HG02852 (cell line): ENCODE data around the gene PTPRT.

Experiments
- ATAC-seq: cut with Tn5 transposase; IDR thresholded peaks from one replicate; pipeline ENCODE4 v1.9.1; 2021; ENCODE audit warnings: mild to moderate bottlenecking, moderate library complexity; ENCODE audit not compliant: unreplicated experiment

PTPRT gene

DNA sequence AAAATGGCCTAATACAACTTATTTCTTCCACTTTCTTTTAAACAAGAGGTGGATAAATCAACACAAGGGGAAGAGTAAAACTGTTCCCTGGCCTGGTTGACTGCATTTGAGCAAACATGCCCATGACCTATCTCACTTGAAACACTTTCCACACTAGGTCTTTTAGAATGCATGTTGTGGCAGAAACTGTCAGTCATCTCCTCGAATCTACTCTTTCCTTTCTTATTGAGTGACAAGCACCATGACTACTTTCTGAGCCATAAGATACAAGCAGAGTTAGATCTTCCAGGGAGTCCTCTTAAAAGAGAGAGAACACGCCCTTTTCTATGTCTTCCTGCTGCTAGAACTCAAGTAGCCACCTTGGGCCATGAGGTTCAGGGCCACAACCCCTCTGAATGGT, 66.5 kb downstream of the PTPRT start:
- ATAC-seq: no peak

DNA sequence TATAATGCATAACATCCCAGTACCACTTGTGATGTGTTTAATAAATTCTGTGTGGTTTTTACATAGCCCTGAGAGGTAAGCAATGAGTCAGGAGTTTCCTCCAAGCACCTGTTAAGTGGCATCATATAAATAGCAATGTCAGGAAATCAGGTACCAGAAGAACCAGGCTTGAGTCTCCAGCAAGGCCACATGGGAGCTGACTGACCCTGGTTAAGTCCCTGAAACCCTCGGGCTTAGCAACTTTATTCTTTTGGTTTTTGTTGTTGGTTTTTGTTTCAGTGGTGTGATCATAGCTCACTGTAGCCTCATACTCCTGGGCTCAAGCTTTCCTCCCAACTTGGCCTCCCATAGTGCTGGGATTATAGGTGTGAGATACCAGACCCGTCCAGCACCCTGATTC, 70.0 kb downstream of the PTPRT start:
- ATAC-seq: no peak

DNA sequence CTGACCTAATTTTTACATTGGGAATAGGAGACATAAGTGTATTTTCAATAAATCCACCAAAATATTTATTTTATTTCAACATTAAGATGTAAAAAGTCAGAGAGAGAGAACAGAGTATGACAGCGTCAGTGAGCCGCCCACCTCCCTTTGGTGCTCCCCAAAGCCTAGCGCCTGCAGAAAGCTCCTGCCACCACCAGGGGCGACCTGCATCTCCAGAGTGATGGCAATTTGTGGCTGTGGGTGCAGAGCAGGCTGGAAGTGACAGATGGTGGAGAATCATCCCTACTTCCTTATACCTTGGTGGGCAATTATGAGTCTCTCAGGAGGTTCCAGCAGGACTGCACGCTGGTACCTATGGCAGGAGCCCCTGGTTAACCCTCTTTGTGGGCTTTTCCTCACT, 87.3 kb downstream of the PTPRT start:
- no peak for ATAC-seq

- ATAC-seq: no peak
These were observed 92.8 kb downstream of the PTPRT start for GRCh38 chr20:43096931-43097260.

DNA sequence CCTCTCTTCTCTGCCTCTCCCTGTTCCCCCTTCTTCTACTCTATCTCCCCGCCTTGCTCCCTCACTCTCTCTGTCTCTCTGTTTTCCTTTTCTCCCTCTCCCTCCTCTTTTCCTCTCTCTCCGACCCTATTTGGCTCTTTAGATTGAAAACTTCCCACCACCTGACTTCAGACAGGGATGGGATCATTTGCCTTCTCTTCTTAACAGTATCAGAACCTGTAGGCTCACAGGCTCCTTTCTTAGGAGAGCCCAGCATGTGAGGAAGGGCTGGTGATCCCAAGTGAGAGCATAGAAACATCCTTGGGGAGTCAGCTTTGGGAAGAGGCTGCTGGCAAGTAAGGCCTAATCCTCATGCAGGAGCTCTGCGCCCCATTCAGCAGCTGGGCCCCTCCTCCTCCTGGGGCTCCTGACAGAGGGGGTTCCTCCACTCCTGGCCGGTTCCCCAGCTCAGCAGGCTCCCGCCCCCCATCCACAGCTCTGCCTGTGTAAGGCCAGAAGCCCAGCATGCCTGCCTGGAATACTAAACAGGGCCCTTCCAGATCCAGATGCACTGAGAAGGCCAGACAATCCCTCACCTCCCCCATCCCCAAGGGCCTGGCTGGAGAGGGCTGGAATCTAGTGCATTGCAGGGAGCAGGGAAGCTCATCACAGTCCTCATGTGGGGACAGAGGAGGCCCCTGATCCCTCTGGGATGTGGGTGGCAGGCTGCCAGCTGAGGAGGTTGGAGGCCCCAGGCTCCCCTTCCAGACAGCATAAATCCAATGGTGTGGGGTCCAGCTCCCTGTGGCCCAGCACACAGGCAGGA, 93.4 kb downstream of the PTPRT start:
- ATAC-seq: no peak

DNA sequence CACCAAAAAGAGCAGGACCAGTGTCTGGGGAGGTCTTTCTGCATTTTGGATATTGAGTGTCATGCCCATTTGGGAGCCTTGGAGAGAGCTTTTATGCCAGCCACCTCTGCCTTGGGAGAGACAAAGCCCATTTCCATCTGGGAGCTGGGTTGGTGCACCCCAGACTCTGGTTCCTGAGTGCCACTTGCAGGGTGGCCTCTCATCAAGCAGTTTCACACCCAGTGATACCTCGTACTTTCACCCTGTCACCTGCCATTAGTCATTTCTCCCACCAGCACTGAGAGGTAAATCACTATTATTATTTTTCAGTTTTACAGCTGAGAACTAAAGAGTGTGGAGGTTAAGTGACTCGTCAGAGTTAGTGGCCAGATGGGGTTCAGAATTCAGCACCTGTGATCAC, 94.7 kb downstream of the PTPRT start:
- no peak for ATAC-seq

GRCh38 chr20:43092386-43093088, 97.2 kb downstream of the PTPRT start:
- no peak for ATAC-seq

- ATAC-seq: no peak
These were observed 121.2 kb downstream of the PTPRT start for GRCh38 chr20:43068482-43068881.

GRCh38 chr20:43066125-43066524, 123.6 kb downstream of the PTPRT start:
- no peak for ATAC-seq

- ATAC-seq: no peak
These were observed 124.4 kb downstream of the PTPRT start for GRCh38 chr20:43065299-43065698.

GRCh38 chr20:43058077-43058476, 131.6 kb downstream of the PTPRT start:
- no peak for ATAC-seq

DNA sequence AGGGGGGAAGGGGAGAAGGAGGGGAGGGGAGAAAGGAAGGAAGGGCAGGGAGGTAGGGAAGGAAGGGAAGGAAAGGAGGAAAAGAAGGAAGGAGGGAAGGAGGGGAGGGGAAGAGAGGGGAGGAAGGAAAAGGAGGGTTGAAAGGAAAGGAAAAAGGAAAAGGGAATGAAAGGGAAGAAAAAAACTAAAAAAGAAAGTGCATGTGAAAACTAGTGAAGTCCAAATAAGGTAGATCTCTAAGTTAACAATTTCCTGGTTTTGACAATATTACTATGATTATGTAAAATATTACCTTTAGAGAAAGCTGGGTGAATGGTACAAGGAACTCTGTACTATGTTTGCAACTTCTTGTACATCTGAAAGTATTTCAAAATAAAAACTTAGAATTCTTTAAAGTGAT, 132.4 kb downstream of the PTPRT start:
- no peak for ATAC-seq

- ATAC-seq: no peak
These were observed 134.4 kb downstream of the PTPRT start for GRCh38 chr20:43055181-43055884.

GRCh38 chr20:43052532-43052931, 137.2 kb downstream of the PTPRT start:
- no peak for ATAC-seq

DNA sequence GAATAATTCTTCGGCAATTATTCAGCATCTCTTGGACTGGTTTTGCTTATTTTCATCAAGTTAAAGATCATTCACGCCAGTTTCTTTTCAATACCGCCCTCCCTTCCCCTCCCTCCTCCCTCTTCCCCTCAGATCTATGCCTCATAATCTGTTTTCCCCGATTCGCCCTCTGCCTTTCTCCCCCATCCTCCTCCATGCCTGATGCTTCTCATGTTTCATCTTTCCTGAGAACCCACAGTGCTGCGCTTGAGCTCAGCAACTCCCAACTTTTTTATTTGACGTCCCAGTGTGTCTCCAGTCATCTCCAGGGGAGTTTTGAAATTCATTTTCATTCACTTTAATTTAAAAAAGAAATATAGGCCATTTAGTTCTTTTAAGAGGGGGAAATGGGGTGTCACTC, 142.7 kb downstream of the PTPRT start:
- no peak for ATAC-seq

- ATAC-seq: no peak
These were observed 145.8 kb downstream of the PTPRT start for GRCh38 chr20:43043887-43044286.

GRCh38 chr20:43040427-43040826, 149.3 kb downstream of the PTPRT start:
- ATAC-seq: no peak

DNA sequence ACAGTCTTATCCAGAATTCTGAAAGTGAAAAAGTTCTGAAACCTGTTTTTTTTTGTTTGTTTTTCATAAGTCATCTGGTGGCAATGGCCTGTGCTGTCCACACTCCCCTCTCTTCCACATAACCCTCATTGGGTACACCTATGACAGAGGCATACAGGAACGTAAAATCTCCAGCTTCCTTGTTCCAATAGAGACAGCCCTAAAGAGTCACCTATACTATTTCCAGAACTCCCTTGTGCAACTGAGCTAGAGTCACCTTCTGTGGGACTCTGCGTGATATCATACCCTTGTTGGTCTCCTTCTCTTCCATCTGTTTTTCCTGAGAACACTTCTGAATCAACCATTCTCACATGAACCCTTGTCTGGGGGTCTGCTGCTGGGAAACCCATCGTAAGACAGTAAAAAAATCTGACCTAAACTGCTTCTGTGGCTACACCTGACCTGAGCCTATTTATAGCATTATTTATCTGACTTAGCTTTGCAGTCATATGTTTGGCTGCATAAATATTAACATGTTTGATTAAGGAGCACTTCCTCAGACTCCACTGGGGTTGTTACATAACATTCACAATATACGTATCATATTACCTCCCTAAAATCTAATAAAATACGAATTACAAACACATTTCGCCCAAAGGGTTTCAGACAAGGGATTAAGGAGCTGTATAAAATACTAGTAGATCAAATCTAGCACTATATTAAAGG, 151.9 kb downstream of the PTPRT start:
- no peak for ATAC-seq

DNA sequence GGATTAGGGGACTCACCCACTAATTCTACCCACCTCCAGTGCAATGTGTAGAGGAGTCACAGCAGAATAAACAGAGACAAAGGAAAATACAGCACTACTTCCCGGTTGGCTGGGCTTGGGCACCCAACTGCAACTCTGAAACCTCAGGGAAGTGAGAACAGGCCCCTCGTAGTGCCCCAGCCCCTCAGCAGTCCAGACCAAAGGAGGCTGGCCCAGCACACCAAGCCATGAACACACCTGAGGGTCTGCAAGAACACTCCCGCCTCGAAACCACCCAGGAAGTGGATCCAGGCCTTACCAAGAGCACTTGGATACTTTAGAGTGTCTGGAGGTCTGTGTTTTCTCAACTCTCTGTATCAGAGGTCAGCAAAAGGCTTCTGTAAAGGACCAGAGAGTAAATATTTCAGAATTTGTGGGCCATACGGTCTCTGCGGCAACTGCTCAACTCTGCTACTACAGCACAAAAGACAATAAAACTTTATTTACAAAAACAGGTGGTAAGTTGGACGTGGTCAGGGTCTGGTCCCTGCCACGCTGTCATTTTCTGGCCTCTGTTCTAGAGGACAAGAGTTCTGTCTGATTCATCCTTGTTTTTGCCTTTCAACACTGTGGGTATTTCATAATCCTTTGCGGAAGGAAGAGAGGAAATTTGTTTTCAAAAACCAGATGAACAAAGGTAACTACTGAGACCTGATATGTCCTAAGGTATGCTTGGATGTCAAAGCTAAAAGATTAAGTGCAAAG, 154.6 kb downstream of the PTPRT start:
- ATAC-seq: no peak

- ATAC-seq: no peak
These were observed 157.2 kb downstream of the PTPRT start for GRCh38 chr20:43032459-43032858.

DNA sequence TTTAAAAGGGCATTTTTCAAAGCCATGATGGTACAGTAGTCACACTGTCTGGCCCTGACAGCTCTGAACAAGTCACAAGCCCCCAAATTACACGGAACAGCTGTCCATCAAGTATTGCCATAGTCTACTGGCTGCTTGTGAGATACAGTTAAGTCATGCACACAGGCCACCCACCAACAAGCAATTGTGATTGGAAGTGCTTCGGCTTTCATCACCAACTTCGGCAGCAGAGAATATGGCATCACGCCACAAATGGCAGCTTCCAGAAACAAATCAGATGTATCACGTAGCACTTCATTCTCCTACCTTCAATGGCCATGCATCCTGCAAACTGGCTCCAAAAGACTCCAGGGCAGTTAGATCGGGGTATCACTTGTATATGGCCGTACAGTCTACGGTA, 160.5 kb downstream of the PTPRT start:
- ATAC-seq: no peak
